ENCODE measurements around the gene TEAD1.
"Not testable (repeated sequence)": the region's sequence is repeated elsewhere in the genome, so short reads cannot be mapped to it uniquely, and the experiment has no call there.

The TEAD1 gene

GRCh38 chr11:12757416-12757815, 83.2 kb downstream of the TEAD1 start:
- no peaks in the 10 kb centered on the region for H3K9me2 ChIP-seq (replicated peaks; ENCODE audit: insufficient read depth, low read length)

GRCh38 chr11:12758117-12758516, 83.9 kb downstream of the TEAD1 start:
- DNase-seq; H3F3A ChIP-seq (ENCODE audit: insufficient read depth, low read length); H3K9me3 ChIP-seq (replicated peaks; ENCODE audit: insufficient read depth, low read length); H3K9ac ChIP-seq (ENCODE audit: low read length); H3K4me3 ChIP-seq (ENCODE audit: low read length); H3K4me2 ChIP-seq (ENCODE audit: low read depth, low read length); H4K20me1 ChIP-seq (ENCODE audit: insufficient read depth, low read length); H3K4me1 ChIP-seq (ENCODE audit: low read length); H2AFZ ChIP-seq (ENCODE audit: low read length); H3K27ac ChIP-seq (ENCODE audit: low read length); H3K27me3 ChIP-seq (replicated peaks; ENCODE audit: insufficient read depth, low read length); H3K9me2 ChIP-seq (replicated peaks; ENCODE audit: insufficient read depth, low read length); H3K36me3 ChIP-seq (replicated peaks; ENCODE audit: insufficient read depth, low read length): not testable (repeated sequence)
- H3K79me2 ChIP-seq (ENCODE audit: low read length): peaks cover 92% of the 10 kb centered on the region

More at GRCh38 chr11:12757416-12757815, 83.2 kb downstream of the TEAD1 start:
- TF ChIP-seq EZH2phosphoT487 (IDR thresholded peaks at IDR 0.05; ENCODE audit: low read length) (no peak), EZH2 (optimal IDR thresholded peaks at IDR 0.05; ENCODE audit: low read depth, low read length) (no peak)
- TF ChIP-seq, protein P1, sequence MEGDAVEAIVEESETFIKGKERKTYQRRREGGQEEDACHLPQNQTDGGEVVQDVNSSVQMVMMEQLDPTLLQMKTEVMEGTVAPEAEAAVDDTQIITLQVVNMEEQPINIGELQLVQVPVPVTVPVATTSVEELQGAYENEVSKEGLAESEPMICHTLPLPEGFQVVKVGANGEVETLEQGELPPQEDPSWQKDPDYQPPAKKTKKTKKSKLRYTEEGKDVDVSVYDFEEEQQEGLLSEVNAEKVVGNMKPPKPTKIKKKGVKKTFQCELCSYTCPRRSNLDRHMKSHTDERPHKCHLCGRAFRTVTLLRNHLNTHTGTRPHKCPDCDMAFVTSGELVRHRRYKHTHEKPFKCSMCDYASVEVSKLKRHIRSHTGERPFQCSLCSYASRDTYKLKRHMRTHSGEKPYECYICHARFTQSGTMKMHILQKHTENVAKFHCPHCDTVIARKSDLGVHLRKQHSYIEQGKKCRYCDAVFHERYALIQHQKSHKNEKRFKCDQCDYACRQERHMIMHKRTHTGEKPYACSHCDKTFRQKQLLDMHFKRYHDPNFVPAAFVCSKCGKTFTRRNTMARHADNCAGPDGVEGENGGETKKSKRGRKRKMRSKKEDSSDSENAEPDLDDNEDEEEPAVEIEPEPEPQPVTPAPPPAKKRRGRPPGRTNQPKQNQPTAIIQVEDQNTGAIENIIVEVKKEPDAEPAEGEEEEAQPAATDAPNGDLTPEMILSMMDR (IDR thresholded peaks at IDR 0.05; ENCODE audit: low read length): no peak
- Histone ChIP-seq H4K20me1 (ENCODE audit: insufficient read depth, low read length) (no peaks in the 10 kb centered on the region), H3K79me2 (ENCODE audit: low read length) (peaks cover 93% of the 10 kb centered on the region), H2AFZ (ENCODE audit: low read length) (no peak overlapping the region), H3F3A (ENCODE audit: insufficient read depth, low read length) (no peaks in the 10 kb centered on the region), H3K9ac (ENCODE audit: low read length) (no peak overlapping the region), H3K36me3 (replicated peaks; ENCODE audit: insufficient read depth, low read length) (no peaks in the 10 kb centered on the region), H3K27me3 (replicated peaks; ENCODE audit: insufficient read depth, low read length) (no peaks in the 10 kb centered on the region), H3K9me3 (replicated peaks; ENCODE audit: insufficient read depth, low read length) (no peaks in the 10 kb centered on the region), H3K27ac (ENCODE audit: low read length) (no peak overlapping the region), H3K4me1 (ENCODE audit: low read length) (peaks cover 8% of the 10 kb centered on the region), H3K4me2 (ENCODE audit: low read depth, low read length) (no peak overlapping the region), H3K4me3 (ENCODE audit: low read length) (no peak overlapping the region)
- DNase-seq: no peak

DNA sequence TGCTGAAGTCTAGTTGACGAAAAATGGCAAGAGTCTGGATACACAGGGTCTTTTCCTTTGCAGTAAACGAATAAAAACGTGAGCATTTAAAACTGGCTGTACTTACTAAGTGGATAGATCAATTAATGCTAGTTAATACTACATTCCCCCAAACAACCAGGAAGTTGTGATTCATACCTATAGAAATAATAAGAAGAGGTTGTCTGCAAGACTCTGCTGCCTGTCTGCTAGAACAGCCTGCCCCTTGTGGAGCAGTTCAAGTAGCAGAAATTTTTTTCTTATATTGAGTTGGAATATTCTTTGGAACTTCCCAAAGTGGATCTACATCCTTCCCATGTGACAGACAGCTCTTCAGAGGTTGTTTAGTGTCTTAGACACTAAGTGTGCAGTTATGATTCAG, 86.8 kb downstream of the TEAD1 start:
- no peak overlapping the region for H3K27ac ChIP-seq (ENCODE audit: low read length)
- H3K4me2 ChIP-seq (ENCODE audit: low read depth, low read length): no peak overlapping the region
- H4K20me1 ChIP-seq (ENCODE audit: insufficient read depth, low read length): no peaks in the 10 kb centered on the region
- H3K27me3 ChIP-seq (replicated peaks; ENCODE audit: insufficient read depth, low read length): no peaks in the 10 kb centered on the region
- TF ChIP-seq, protein P1 (IDR thresholded peaks at IDR 0.05; ENCODE audit: low read length): no peak
- no peak for TF ChIP-seq EZH2phosphoT487 (IDR thresholded peaks at IDR 0.05; ENCODE audit: low read length)
- no peak for TF ChIP-seq EZH2 (optimal IDR thresholded peaks at IDR 0.05; ENCODE audit: low read depth, low read length)
- H2AFZ ChIP-seq (ENCODE audit: low read length): no peak overlapping the region
- no peaks in the 10 kb centered on the region for H3K9me2 ChIP-seq (replicated peaks; ENCODE audit: insufficient read depth, low read length)
- no peak overlapping the region for H3K4me3 ChIP-seq (ENCODE audit: low read length)
- H3F3A ChIP-seq (ENCODE audit: insufficient read depth, low read length): no peaks in the 10 kb centered on the region
- no peak for DNase-seq
- H3K79me2 ChIP-seq (ENCODE audit: low read length): peaks cover 77% of the 10 kb centered on the region
- H3K9me3 ChIP-seq (replicated peaks; ENCODE audit: insufficient read depth, low read length): no peaks in the 10 kb centered on the region
- no peak overlapping the region for H3K9ac ChIP-seq (ENCODE audit: low read length)
- H3K36me3 ChIP-seq (replicated peaks; ENCODE audit: insufficient read depth, low read length): no peaks in the 10 kb centered on the region
- H3K4me1 ChIP-seq (ENCODE audit: low read length): peaks cover 8% of the 10 kb centered on the region

DNA sequence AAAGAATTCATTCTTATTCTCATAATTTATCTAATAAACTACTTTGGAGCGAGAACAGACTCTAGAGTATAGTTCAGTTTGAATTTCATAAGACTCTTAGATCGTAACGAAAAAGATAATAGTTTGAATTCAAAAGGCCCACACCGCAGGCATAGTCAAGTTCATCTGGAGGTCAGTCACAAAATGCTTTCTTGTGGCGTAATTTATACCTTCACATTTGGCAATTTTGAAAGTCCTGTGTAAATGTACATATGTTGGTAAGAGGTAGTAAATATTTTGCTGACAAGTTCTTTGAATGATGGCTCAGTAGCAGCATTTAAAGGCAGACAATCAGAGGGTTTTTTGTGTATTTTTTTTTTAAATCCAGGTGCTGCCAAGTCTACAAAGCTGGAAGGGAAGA, 88.1 kb downstream of the TEAD1 start:
- Histone ChIP-seq H3K4me3 (ENCODE audit: low read length) (no peak overlapping the region), H3K4me1 (ENCODE audit: low read length) (no peaks in the 10 kb centered on the region; the same call in 1 of the 2 replicates), H2AFZ (ENCODE audit: low read length) (no peak overlapping the region), H3K27me3 (replicated peaks; ENCODE audit: insufficient read depth, low read length) (no peaks in the 10 kb centered on the region), H3K27ac (ENCODE audit: low read length) (no peak overlapping the region), H3K79me2 (ENCODE audit: low read length) (peaks cover 76% of the 10 kb centered on the region), H3K4me2 (ENCODE audit: low read depth, low read length) (no peak overlapping the region), H3F3A (ENCODE audit: insufficient read depth, low read length) (no peaks in the 10 kb centered on the region), H3K9ac (ENCODE audit: low read length) (no peak overlapping the region), H4K20me1 (ENCODE audit: insufficient read depth, low read length) (no peaks in the 10 kb centered on the region), H3K36me3 (replicated peaks; ENCODE audit: insufficient read depth, low read length) (no peaks in the 10 kb centered on the region), H3K9me3 (replicated peaks; ENCODE audit: insufficient read depth, low read length) (no peaks in the 10 kb centered on the region), H3K9me2 (replicated peaks; ENCODE audit: insufficient read depth, low read length) (no peaks in the 10 kb centered on the region)
- TF ChIP-seq EZH2phosphoT487 (IDR thresholded peaks at IDR 0.05; ENCODE audit: low read length) (no peak), EZH2 (optimal IDR thresholded peaks at IDR 0.05; ENCODE audit: low read depth, low read length) (no peak)
- TF ChIP-seq, protein P1 (IDR thresholded peaks at IDR 0.05; ENCODE audit: low read length): no peak
- no peak for DNase-seq
